LNCaP clone FGC (cell line): ENCODE results near the gene ANGPTL1.

Experiments
- DNase-seq: peaks from one replicate; pipeline ENCODE4 v3.0.0-alpha.2; 2011; ENCODE audit warnings: low read depth
- H3K4me3 ChIP-seq: 2 replicates; pipeline ENCODE4 v1.5.1; 2011; ENCODE audit warnings: mild to moderate bottlenecking, low read depth, low read length, control low read depth
- CTCF ChIP-seq: IDR thresholded peaks from 2 replicates; pipeline ENCODE4 v1.5.1; 2012; ENCODE audit warnings: mild to moderate bottlenecking; ENCODE audit not compliant: control insufficient read depth, insufficient read depth; ENCODE audit errors: extremely low read depth

Gene ANGPTL1

GRCh38 chr1:178881950-178882349, 11.1 kb upstream of the ANGPTL1 start:
- DNase-seq = no peak
- no peak overlapping the region for H3K4me3 ChIP-seq
- TF ChIP-seq CTCF = no peak

GRCh38 chr1:178877896-178878295, 7.0 kb upstream of the ANGPTL1 start:
- DNase-seq = no peak

GRCh38 chr1:178875936-178876335, 5.1 kb upstream of the ANGPTL1 start:
- no peak for TF ChIP-seq CTCF
- DNase-seq = no peak
- H3K4me3 ChIP-seq = no peak overlapping the region

More at GRCh38 chr1:178877896-178878295, 7.0 kb upstream of the ANGPTL1 start:
- no peak overlapping the region for H3K4me3 ChIP-seq
- no peak for TF ChIP-seq CTCF

GRCh38 chr1:178874966-178875365, 4.1 kb upstream of the ANGPTL1 start:
- no peak for TF ChIP-seq CTCF
- H3K4me3 ChIP-seq = no peak overlapping the region
- DNase-seq = no peak

GRCh38 chr1:178871551-178872320, 859 bp upstream of the ANGPTL1 start:
- H3K4me3 ChIP-seq = no peak overlapping the region
- no peak for TF ChIP-seq CTCF
- no peak for DNase-seq

GRCh38 chr1:178870221-178870620, 656 bp downstream of the ANGPTL1 start:
- TF ChIP-seq CTCF = no peak
- DNase-seq = no peak
- H3K4me3 ChIP-seq = no peak overlapping the region
